Nephron progenitor cell (in vitro differentiated cells): ENCODE data around the gene SLC9C1.

Experiments used
- DNase-seq: peaks from one replicate; pipeline ENCODE4 v3.0.0; 2021
- H3K27ac Mint-ChIP-seq: 2 replicates; pipeline ENCODE4 v1.8.0; 2021; ENCODE audit warnings: mild to moderate bottlenecking, moderate library complexity, mixed read lengths
- H3K27me3 Mint-ChIP-seq: 2 replicates; pipeline ENCODE4 v1.8.0; 2021; ENCODE audit warnings: mild to moderate bottlenecking, low read depth, mixed read lengths; ENCODE audit not compliant: poor library complexity
- H3K36me3 Mint-ChIP-seq: 2 replicates; pipeline ENCODE4 v1.8.0; 2021; ENCODE audit warnings: low read depth, mixed read lengths
- H3K4me1 Mint-ChIP-seq: 2 replicates; pipeline ENCODE4 v1.8.0; 2021; ENCODE audit warnings: mixed read lengths
- H3K4me3 Mint-ChIP-seq: 2 replicates; pipeline ENCODE4 v1.8.0; 2021; ENCODE audit warnings: mild to moderate bottlenecking, moderate library complexity, mixed read lengths
- H3K9me3 Mint-ChIP-seq: 2 replicates; pipeline ENCODE4 v1.8.0; 2021; ENCODE audit warnings: mild to moderate bottlenecking, moderate library complexity, mixed read lengths
- CTCF ChIP-seq: fragments of 200-600 bp; sonication (generic); IDR thresholded peaks from 2 replicates; pipeline ENCODE4 v1.5.0; 2021; ENCODE audit warnings: antibody characterized with exemption

Gene SLC9C1

GRCh38 chr3:112132554-112132953 lies 161.5 kb downstream of the SLC9C1 start:
- Mint-ChIP-seq H3K9me3 (no peaks in the 10 kb centered on the region), H3K36me3 (peaks cover 48% of the 10 kb centered on the region), H3K27me3 (no peaks in the 10 kb centered on the region), H3K4me1 (peaks cover 76% of the 10 kb centered on the region), H3K4me3 (no peak overlapping the region), H3K27ac (no peak overlapping the region)
- no peak for DNase-seq
- TF ChIP-seq CTCF, result no peak

- Mint-ChIP-seq H3K9me3 (no peaks in the 10 kb centered on the region), H3K27ac (no peak overlapping the region), H3K36me3 (peaks cover 48% of the 10 kb centered on the region), H3K4me1 (peaks cover 75% of the 10 kb centered on the region), H3K27me3 (no peaks in the 10 kb centered on the region), H3K4me3 (no peak overlapping the region)
- no peak for TF ChIP-seq CTCF
- no peak for DNase-seq
Observed at GRCh38 chr3:112132088-112132487, 161.9 kb downstream of the SLC9C1 start.

- no peak for DNase-seq
- no peaks in the 10 kb centered on the region for H3K27me3 Mint-ChIP-seq
- TF ChIP-seq CTCF, result no peak
- no peaks in the 10 kb centered on the region for H3K9me3 Mint-ChIP-seq
- H3K4me3 Mint-ChIP-seq, result no peak overlapping the region
- H3K27ac Mint-ChIP-seq, result no peak overlapping the region
- H3K4me1 Mint-ChIP-seq, result peaks cover 75% of the 10 kb centered on the region
- H3K36me3 Mint-ChIP-seq, result peaks cover 48% of the 10 kb centered on the region
Observed at GRCh38 chr3:112131111-112131510, 162.9 kb downstream of the SLC9C1 start.

GRCh38 chr3:112130638-112130993 lies 163.4 kb downstream of the SLC9C1 start:
- H3K27me3 Mint-ChIP-seq, result no peaks in the 10 kb centered on the region
- no peak for DNase-seq
- H3K27ac Mint-ChIP-seq, result no peak overlapping the region
- no peak for TF ChIP-seq CTCF
- peaks cover 48% of the 10 kb centered on the region for H3K36me3 Mint-ChIP-seq
- H3K4me3 Mint-ChIP-seq, result no peak overlapping the region
- H3K9me3 Mint-ChIP-seq, result no peaks in the 10 kb centered on the region
- H3K4me1 Mint-ChIP-seq, result peaks cover 75% of the 10 kb centered on the region

- Mint-ChIP-seq H3K9me3 (no peaks in the 10 kb centered on the region), H3K36me3 (peaks cover 48% of the 10 kb centered on the region), H3K27ac (peak overlapping the region; percentile 31), H3K4me3 (no peak overlapping the region), H3K27me3 (no peaks in the 10 kb centered on the region), H3K4me1 (peaks cover 75% of the 10 kb centered on the region)
- no peak for TF ChIP-seq CTCF
- DNase-seq, result no peak
Observed at GRCh38 chr3:112129925-112130637, 163.9 kb downstream of the SLC9C1 start.
